Endodermal cell (in vitro differentiated cells): ENCODE measurements around the gene GAN. TPM values are rescaled to one million over a fixed set of nuclear protein-coding genes. Genes with fewer than 3 reads are reported as not detected.

Source experiments
- DNase-seq: peaks from one replicate; pipeline ENCODE4 v3.0.0-alpha.2; 2017
- H3K27ac ChIP-seq: 2 replicates; pipeline ENCODE4 v1.5.1; 2013; ENCODE audit warnings: mild to moderate bottlenecking, low read depth, low read length, moderate library complexity
- H3K27me3 ChIP-seq: 2 replicates; pipeline ENCODE4 v1.6.1; 2013; ENCODE audit warnings: mild to moderate bottlenecking, low read length, moderate library complexity; ENCODE audit not compliant: insufficient read depth, control insufficient read depth, poor library complexity, severe bottlenecking
- H3K36me3 ChIP-seq: 2 replicates; pipeline ENCODE4 v1.7.0; 2013; ENCODE audit warnings: mild to moderate bottlenecking, low read length, moderate library complexity; ENCODE audit not compliant: control insufficient read depth, insufficient read depth
- H3K4me1 ChIP-seq: one replicate; pipeline ENCODE4 v1.7.0; 2013; ENCODE audit warnings: low read length; ENCODE audit not compliant: control insufficient read depth, insufficient read depth
- H3K4me3 ChIP-seq: 2 replicates; pipeline ENCODE4 v1.5.1; 2013; ENCODE audit warnings: mild to moderate bottlenecking, low read length, moderate library complexity
- H3K9ac ChIP-seq: 2 replicates; pipeline ENCODE4 v1.6.1; 2013; ENCODE audit warnings: mild to moderate bottlenecking, low read length, moderate library complexity; ENCODE audit not compliant: poor library complexity, severe bottlenecking; ENCODE audit errors: extremely low read depth
- H3K9me3 ChIP-seq: 2 replicates; pipeline ENCODE4 v1.6.1; 2013; ENCODE audit warnings: mild to moderate bottlenecking, low read length, moderate library complexity; ENCODE audit not compliant: control insufficient read depth
- H3K27ac Mint-ChIP-seq: 2 replicates; pipeline ENCODE4 v1.8.0; 2020; ENCODE audit warnings: mixed read lengths
- H3K27me3 Mint-ChIP-seq: 2 replicates; pipeline ENCODE4 v1.8.0; 2021; ENCODE audit warnings: mild to moderate bottlenecking, mixed read lengths; ENCODE audit not compliant: insufficient read depth
- H3K36me3 Mint-ChIP-seq: 2 replicates; pipeline ENCODE4 v1.8.0; 2020; ENCODE audit warnings: low read depth, mixed read lengths
- H3K4me1 Mint-ChIP-seq: 2 replicates; pipeline ENCODE4 v1.8.0; 2020; ENCODE audit warnings: mixed read lengths
- H3K4me3 Mint-ChIP-seq: 2 replicates; pipeline ENCODE4 v1.8.0; 2020; ENCODE audit warnings: mild to moderate bottlenecking, moderate library complexity, mixed read lengths
- H3K9me3 Mint-ChIP-seq: 2 replicates; pipeline ENCODE4 v1.8.0; 2020; ENCODE audit warnings: mild to moderate bottlenecking, mixed read lengths
- CTCF ChIP-seq: fragments of 200-600 bp; sonication (generic); conservative IDR thresholded peaks from 2 replicates; pipeline ENCODE4 v1.5.0; 2021; ENCODE audit warnings: antibody characterized with exemption, mild to moderate bottlenecking
- WGBS, 2 experiments: methylation state at CpG; one replicate each; pipeline versions ENCODE4 v1.1.5 to v1.1.7; 2013; ENCODE audit warnings: missing lambda C conversion rate in 2 of 2, mixed read lengths in 1 of 2; ENCODE audit not compliant: insufficient coverage in 1 of 2, insufficient read length in 1 of 2; 5-methylcytosine and 5-hydroxymethylcytosine counted together
- total RNA-seq, 2 donors: library from RNA; stranded (reverse); fragmentation: NEBNext Ultra II Directional in 1 of 2; extraction: Animal tissue kit (Norgen Biotek cat#: 25700) in 1 of 2; gene quantifications; 2 replicates in 1 of 2; 3 replicates in 1 of 2; pipeline ENCODE4 v1.2.1, GENCODE V29; 2021

Gene GAN
- total RNA-seq, 2 donors from 2014 or later, result 23.4 to 28.9 TPM

- peaks cover 40% of the 10 kb centered on the region for H3K36me3 ChIP-seq
- Mint-ChIP-seq H3K4me1 (peaks cover 11% of the 10 kb centered on the region), H3K36me3 (peaks cover 14% of the 10 kb centered on the region), H3K27me3 (no peaks in the 10 kb centered on the region), H3K27ac (no peak overlapping the region), H3K4me3 (no peak overlapping the region), H3K9me3 (no peaks in the 10 kb centered on the region)
- TF ChIP-seq CTCF, result no peak
- no peak overlapping the region for H3K9ac ChIP-seq
- DNase-seq, result no peak
- H3K27ac ChIP-seq, result peak overlapping the region; percentile 57
- no peaks in the 10 kb centered on the region for H3K27me3 ChIP-seq
- H3K9me3 ChIP-seq, result no peaks in the 10 kb centered on the region
- no peaks in the 10 kb centered on the region for H3K4me1 ChIP-seq
- no peak overlapping the region for H3K4me3 ChIP-seq
These were observed 69.2 kb downstream of the GAN start for GRCh38 chr16:81384006-81384405.

GRCh38 chr16:81385031-81385756 is 70.4 kb downstream of the GAN start:
- H3K36me3 Mint-ChIP-seq, result peaks cover 21% of the 10 kb centered on the region
- no peak overlapping the region for H3K9ac ChIP-seq
- H3K27ac Mint-ChIP-seq, result no peak overlapping the region
- H3K27me3 Mint-ChIP-seq, result no peaks in the 10 kb centered on the region
- H3K36me3 ChIP-seq, result peaks cover 43% of the 10 kb centered on the region
- H3K27ac ChIP-seq, result no peak overlapping the region
- H3K27me3 ChIP-seq, result no peaks in the 10 kb centered on the region
- no peaks in the 10 kb centered on the region for H3K4me1 ChIP-seq
- no peak for DNase-seq
- H3K9me3 ChIP-seq, result no peaks in the 10 kb centered on the region
- no peaks in the 10 kb centered on the region for H3K9me3 Mint-ChIP-seq
- no peak for TF ChIP-seq CTCF
- no peak overlapping the region for H3K4me3 Mint-ChIP-seq
- H3K4me1 Mint-ChIP-seq, result peaks cover 11% of the 10 kb centered on the region
- WGBS, 2 experiments, result 90 to 92% methylated on average over 2 to 3 of the region's 4 CpGs
- H3K4me3 ChIP-seq, result no peak overlapping the region

DNA sequence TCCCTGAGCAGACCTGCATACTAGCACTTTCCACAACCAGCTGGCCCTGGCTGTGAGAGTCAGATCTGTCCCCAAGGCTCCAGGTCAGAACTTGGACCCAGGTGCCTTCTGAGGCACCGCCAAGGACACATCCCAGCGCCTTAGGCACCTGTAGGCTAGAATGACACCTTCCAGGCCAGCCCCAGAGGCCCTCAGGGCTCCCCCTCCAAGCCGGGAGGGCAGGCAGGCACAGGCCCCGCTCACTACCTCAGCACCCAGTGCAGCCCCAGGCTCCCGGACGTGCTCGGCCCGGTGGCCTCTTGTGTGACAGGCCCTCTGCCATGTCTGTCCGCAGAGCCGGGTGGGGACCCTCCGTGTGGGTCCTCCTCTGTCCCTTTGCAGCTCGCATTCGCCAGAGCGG is 73.6 kb downstream of the GAN start:
- H3K9me3 Mint-ChIP-seq, result no peaks in the 10 kb centered on the region
- Histone ChIP-seq H3K9ac (no peak overlapping the region), H3K4me3 (no peak overlapping the region), H3K4me1 (no peaks in the 10 kb centered on the region), H3K27ac (no peak overlapping the region), H3K9me3 (no peaks in the 10 kb centered on the region), H3K27me3 (no peaks in the 10 kb centered on the region), H3K36me3 (peaks cover 51% of the 10 kb centered on the region)
- H3K4me1 Mint-ChIP-seq, result peaks cover 11% of the 10 kb centered on the region
- TF ChIP-seq CTCF, result no peak
- no peak overlapping the region for H3K4me3 Mint-ChIP-seq
- DNase-seq, result no peak
- 94 to 99% methylated on average over 12 to 14 of the region's 14 CpGs for WGBS, 2 experiments
- H3K27ac Mint-ChIP-seq, result no peak overlapping the region
- no peaks in the 10 kb centered on the region for H3K27me3 Mint-ChIP-seq
- peaks cover 41% of the 10 kb centered on the region for H3K36me3 Mint-ChIP-seq
